ENCODE measurements around the gene EPN3. TPM values are rescaled to one million over a fixed set of nuclear protein-coding genes. Genes with fewer than 3 reads are reported as not detected.

Gene EPN3
- total and polyA plus RNA-seq, 2 donors (not counting 1 experiment from before 2014, with no cell fraction given): not detected

DNA sequence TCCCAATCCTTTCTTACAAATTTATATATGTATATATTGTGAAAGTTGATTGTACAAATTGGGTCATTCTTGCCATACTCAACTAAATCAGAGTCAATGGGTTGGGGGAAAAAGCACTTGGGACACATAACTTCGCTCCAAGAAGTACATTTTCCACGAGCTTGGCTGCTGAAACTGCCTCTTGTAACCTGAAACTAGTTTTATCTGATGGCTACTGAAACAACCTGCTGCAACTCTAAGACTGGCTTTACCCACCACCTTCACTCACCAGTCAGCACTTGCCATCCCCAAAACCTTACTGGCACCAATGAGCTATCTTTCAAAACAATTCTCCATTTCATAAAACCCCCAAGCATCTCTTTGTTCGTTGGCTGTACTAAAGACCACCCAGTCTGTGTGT lies 38.8 kb upstream of the EPN3 start:
- no peaks in the 10 kb centered on the region for H4K20me1 ChIP-seq (ENCODE audit: control insufficient read depth, insufficient read depth, low read length, poor library complexity, severe bottlenecking)
- CTCF ChIA-PET: no interaction called here
- H3K36me3 ChIP-seq (replicated peaks in 1 of 2; ENCODE audit: control extremely low read depth in 1 of 2, control insufficient read depth in 1 of 2, extremely low read depth in 1 of 2, insufficient read depth in 2 of 2, low read length in 1 of 2): no peaks in the 10 kb centered on the region
- H2AFZ ChIP-seq (ENCODE audit: insufficient read depth, low read depth, low read length, poor library complexity, severe bottlenecking): no peak overlapping the region
- DNase-seq: no peak
- 80% methylated on average over 2 of the region's 3 CpGs for WGBS (ENCODE audit: insufficient coverage)
- no peaks in the 10 kb centered on the region for H3K4me1 ChIP-seq (ENCODE audit: control insufficient read depth in 2 of 2, insufficient read depth in 2 of 2, low read length in 2 of 2)
- H3K79me2 ChIP-seq (ENCODE audit: control insufficient read depth, insufficient read depth, low read length): no peaks in the 10 kb centered on the region
- no peak overlapping the region for H3K4me2 ChIP-seq (replicated peaks; ENCODE audit: low read depth, low read length, poor library complexity, severe bottlenecking)
- no peak overlapping the region for H3K9ac ChIP-seq (ENCODE audit: low read length)
- Mint-ChIP-seq H3K27ac (no peak overlapping the region), H3K27me3 (peaks cover 3% of the 10 kb centered on the region), H3K4me1 (no peaks in the 10 kb centered on the region), H3K9me3 (ENCODE audit: insufficient read depth) (no peaks in the 10 kb centered on the region), H3K4me3 (no peak overlapping the region)
- no peak overlapping the region for H3K27ac ChIP-seq (ENCODE audit: low read length in 2 of 2)
- H3K27me3 ChIP-seq (replicated peaks in 1 of 4; ENCODE audit: control extremely low read depth in 1 of 4, control insufficient read depth in 3 of 4, insufficient read depth in 4 of 4, low read length in 3 of 4): no peaks in the 10 kb centered on the region
- ATAC-seq (ENCODE audit: low read depth): no peak
- TF ChIP-seq CTCF (IDR thresholded peaks at IDR 0.05) (no peak), EZH2 (IDR thresholded peaks at IDR 0.05; ENCODE audit: borderline replicate concordance, insufficient read depth, low read depth, low read length, poor library complexity, severe bottlenecking) (no peak)
- POLR2A ChIA-PET: no interaction called here
- H3K9me3 ChIP-seq (ENCODE audit: control extremely low read depth in 1 of 3, control insufficient read depth in 2 of 3, insufficient read depth in 1 of 3, low read length in 2 of 3): no peaks in the 10 kb centered on the region
- intact Hi-C loops (cut with micrococcal nuclease): no loop called here
- H3K4me3 ChIP-seq (ENCODE audit: control extremely low read depth in 1 of 5, extremely low read depth in 1 of 5, insufficient read depth in 1 of 5, low read depth in 2 of 5, low read length in 4 of 5): no peak overlapping the region

- ATAC-seq (ENCODE audit: low read depth) (no peak), DNase-seq (no peak)
- no peaks in the 10 kb centered on the region for H3K4me1 ChIP-seq (ENCODE audit: control insufficient read depth in 2 of 2, insufficient read depth in 2 of 2, low read length in 2 of 2)
- no peak overlapping the region for H3K27ac ChIP-seq (ENCODE audit: low read length in 2 of 2)
- POLR2A ChIA-PET: no interaction called here
- no peak overlapping the region for H3K4me3 Mint-ChIP-seq
- no peaks in the 10 kb centered on the region for H3K27me3 ChIP-seq (replicated peaks in 1 of 4; ENCODE audit: control extremely low read depth in 1 of 4, control insufficient read depth in 3 of 4, insufficient read depth in 4 of 4, low read length in 3 of 4)
- H3K79me2 ChIP-seq (ENCODE audit: control insufficient read depth, insufficient read depth, low read length): no peaks in the 10 kb centered on the region
- H3K27me3 Mint-ChIP-seq: peaks cover 3% of the 10 kb centered on the region
- no peak overlapping the region for H3K9ac ChIP-seq (ENCODE audit: low read length)
- H3K27ac Mint-ChIP-seq: no peak overlapping the region
- no peaks in the 10 kb centered on the region for H4K20me1 ChIP-seq (ENCODE audit: control insufficient read depth, insufficient read depth, low read length, poor library complexity, severe bottlenecking)
- H3K4me2 ChIP-seq (replicated peaks; ENCODE audit: low read depth, low read length, poor library complexity, severe bottlenecking): no peak overlapping the region
- CTCF ChIA-PET: interaction anchor here (0.7 to 0.9 kb wide), 3 partner anchors 9 to 266 kb away, joined by 3 read pairs; no protein-coding TSS in a partner anchor
- no peaks in the 10 kb centered on the region for H3K36me3 ChIP-seq (replicated peaks in 1 of 2; ENCODE audit: control extremely low read depth in 1 of 2, control insufficient read depth in 1 of 2, extremely low read depth in 1 of 2, insufficient read depth in 2 of 2, low read length in 1 of 2)
- TF ChIP-seq CTCF (IDR thresholded peaks at IDR 0.05) (no peak), EZH2 (IDR thresholded peaks at IDR 0.05; ENCODE audit: borderline replicate concordance, insufficient read depth, low read depth, low read length, poor library complexity, severe bottlenecking) (no peak)
- no peak overlapping the region for H2AFZ ChIP-seq (ENCODE audit: insufficient read depth, low read depth, low read length, poor library complexity, severe bottlenecking)
- no CpG with 5 or more reads among the region's 8 CpGs for WGBS (ENCODE audit: insufficient coverage)
- intact Hi-C loops (cut with micrococcal nuclease): no loop called here
- H3K9me3 Mint-ChIP-seq (ENCODE audit: insufficient read depth): no peaks in the 10 kb centered on the region
- no peak overlapping the region for H3K4me3 ChIP-seq (ENCODE audit: control extremely low read depth in 1 of 5, extremely low read depth in 1 of 5, insufficient read depth in 1 of 5, low read depth in 2 of 5, low read length in 4 of 5)
- H3K9me3 ChIP-seq (ENCODE audit: control extremely low read depth in 1 of 3, control insufficient read depth in 2 of 3, insufficient read depth in 1 of 3, low read length in 2 of 3): no peaks in the 10 kb centered on the region
- no peaks in the 10 kb centered on the region for H3K4me1 Mint-ChIP-seq
Observed at GRCh38 chr17:50495217-50495823, 37.2 kb upstream of the EPN3 start.

Data from B cell (primary cell).